CD14-positive monocyte (primary cell): Measurements from ENCODE around the gene TMEM60. TPM values are rescaled to one million over a fixed set of nuclear protein-coding genes. Genes with fewer than 3 reads are reported as not detected.
A peak's percentile ranks its signal among the peaks of the same experiment; 100 is the strongest.

Experiments used
- DNase-seq, 3 donors: peaks; one replicate each; pipeline ENCODE4 v3.0.0-alpha.2; 2011 to 2022
- H2AFZ ChIP-seq: 2 replicates; pipeline ENCODE4 v1.6.0; 2012; ENCODE audit warnings: mild to moderate bottlenecking, low read depth, low read length, inconsistent platforms; ENCODE audit not compliant: insufficient read depth, poor library complexity, severe bottlenecking
- H3K27ac ChIP-seq, 2 donors: 1 replicate in 1 of 2; 2 replicates in 1 of 2; pipeline ENCODE4 v1.5.1; 2012 to 2013; ENCODE audit warnings: low read length in 2 of 2, control low read depth in 1 of 2, inconsistent platforms in 1 of 2, low read depth in 1 of 2, mild to moderate bottlenecking in 1 of 2
- H3K27me3 ChIP-seq, 2 donors: one replicate each; pipeline versions ENCODE4 v1.6.0 to v1.6.1; 2011 to 2013; ENCODE audit warnings: low read length in 2 of 2; ENCODE audit not compliant: control insufficient read depth in 2 of 2, insufficient read depth in 2 of 2
- H3K36me3 ChIP-seq, 2 donors: replicated peaks in 1 of 2; 1 replicate in 1 of 2; 2 replicates in 1 of 2; pipeline versions ENCODE4 v1.5.1 to v1.6.1; 2012 to 2013; ENCODE audit warnings: low read length in 2 of 2, control low read depth in 1 of 2, inconsistent platforms in 1 of 2, mild to moderate bottlenecking in 1 of 2; ENCODE audit not compliant: insufficient read depth in 2 of 2, control insufficient read depth in 1 of 2
- H3K4me1 ChIP-seq, 2 donors: 1 replicate in 1 of 2; 2 replicates in 1 of 2; pipeline versions ENCODE4 v1.5.1 to v1.6.1; 2012 to 2013; ENCODE audit warnings: low read length in 2 of 2, control low read depth in 1 of 2, inconsistent platforms in 1 of 2, mild to moderate bottlenecking in 1 of 2, moderate library complexity in 1 of 2; ENCODE audit not compliant: insufficient read depth in 2 of 2, control insufficient read depth in 1 of 2
- H3K4me2 ChIP-seq: replicated peaks from 2 replicates; pipeline ENCODE3; 2012; ENCODE audit warnings: low read length, moderate library complexity, mild to moderate bottlenecking; ENCODE audit not compliant: poor library complexity, severe bottlenecking; ENCODE audit errors: extremely low read depth
- H3K4me3 ChIP-seq, 3 experiments: fragments of 200-600 bp in 1 of 3; sonication (generic) in 1 of 3; replicated peaks in 1 of 3; 1 replicate in 2 of 3; 2 replicates in 1 of 3; pipeline ENCODE4 v1.5.1; 2011 to 2013; ENCODE audit warnings: low read length in 3 of 3, mild to moderate bottlenecking in 3 of 3, control low read depth in 2 of 3, low read depth in 2 of 3, inconsistent platforms in 1 of 3, moderate library complexity in 1 of 3
- H3K79me2 ChIP-seq: 2 replicates; pipeline ENCODE4 v1.6.0; 2012; ENCODE audit warnings: mild to moderate bottlenecking, control low read depth, inconsistent platforms, low read length, moderate library complexity; ENCODE audit not compliant: insufficient read depth
- H3K9ac ChIP-seq: 2 replicates; pipeline ENCODE4 v1.6.0; 2017; ENCODE audit warnings: low read length, mild to moderate bottlenecking; ENCODE audit not compliant: insufficient read depth, poor library complexity, severe bottlenecking
- H3K9me3 ChIP-seq, 2 donors: replicated peaks in 1 of 2; 1 replicate in 1 of 2; 2 replicates in 1 of 2; pipeline versions ENCODE4 v1.5.1 to v1.6.1; 2012 to 2013; ENCODE audit warnings: low read length in 2 of 2, control low read depth in 1 of 2; ENCODE audit not compliant: control insufficient read depth in 1 of 2, insufficient read depth in 1 of 2
- H4K20me1 ChIP-seq: 2 replicates; pipeline ENCODE4 v1.6.0; 2012; ENCODE audit warnings: mild to moderate bottlenecking, low read length, control low read depth, moderate library complexity; ENCODE audit not compliant: insufficient read depth
- H3K27ac Mint-ChIP-seq, 7 donors: one replicate each; pipeline ENCODE4 v1.8.0; 2020; ENCODE audit warnings: mild to moderate bottlenecking in 7 of 7, mixed read lengths in 7 of 7, moderate library complexity in 6 of 7, inconsistent platforms in 2 of 7
- H3K27me3 Mint-ChIP-seq, 3 donors: one replicate each; pipeline ENCODE4 v1.8.0; 2021 to 2022; ENCODE audit warnings: low read depth in 3 of 3, mild to moderate bottlenecking in 3 of 3, mixed read lengths in 3 of 3, moderate library complexity in 3 of 3, inconsistent platforms in 1 of 3
- H3K36me3 Mint-ChIP-seq, 2 donors: one replicate each; pipeline ENCODE4 v1.8.0; 2020; ENCODE audit warnings: mixed read lengths in 2 of 2, inconsistent platforms in 1 of 2, mild to moderate bottlenecking in 1 of 2
- H3K4me1 Mint-ChIP-seq: one replicate; pipeline ENCODE4 v1.8.0; 2020; ENCODE audit warnings: mild to moderate bottlenecking, mixed read lengths
- H3K4me3 Mint-ChIP-seq, 2 donors: one replicate each; pipeline ENCODE4 v1.8.0; 2020; ENCODE audit warnings: mild to moderate bottlenecking in 2 of 2, mixed read lengths in 2 of 2, moderate library complexity in 1 of 2
- H3K9me3 Mint-ChIP-seq, 7 donors: one replicate each; pipeline ENCODE4 v1.8.0; 2020 to 2022; ENCODE audit warnings: mixed read lengths in 7 of 7, mild to moderate bottlenecking in 6 of 7, moderate library complexity in 6 of 7, inconsistent platforms in 2 of 7
- CTCF ChIP-seq: fragments of 200-600 bp; IDR thresholded peaks from one replicate; pipeline ENCODE4 v1.8.0; 2022; ENCODE audit warnings: antibody characterized with exemption, mild to moderate bottlenecking
- WGBS: methylation state at CpG from one replicate; pipeline ENCODE4 v1.1.5; 2013; ENCODE audit warnings: missing lambda C conversion rate; ENCODE audit not compliant: insufficient coverage; 5-methylcytosine and 5-hydroxymethylcytosine counted together
- intact Hi-C, 2 donors: fragments of 100-400 bp; cut with micrococcal nuclease; formaldehyde crosslinking; loops; one replicate each; pipeline versions ENCODE4 v1.15.0 to v1.15.1; 2023
- polyA minus RNA-seq: library from RNA; depleted of rRNA, polyadenylated mRNA; stranded (reverse); fragments of >200 nt; gene quantifications from 2 replicates; pipeline ENCODE4 v1.2.3, GENCODE V29; 2012
- polyA plus RNA-seq, 3 donors: library from polyadenylated mRNA; depleted of rRNA in 1 of 3; unstranded in 2 of 3; stranded (reverse) in 1 of 3; fragments of 300-500 nt in 2 of 3; fragments of >200 nt in 1 of 3; fragmentation: Illumina TruSeq in 2 of 3; gene quantifications; 1 replicate in 2 of 3; 2 replicates in 1 of 3; pipeline ENCODE4 v1.2.3, GENCODE V29; 2012 to 2021
- total RNA-seq, 12 experiments: library from RNA in 1 of 12; stranded (reverse) in 1 of 12; fragments of 120-200 nt in 1 of 12; gene quantifications; one replicate each; pipeline ENCODE4 v1.2.4 and lab custom pipeline; 2013 to 2026; ENCODE audit warnings: mixed read lengths in 6 of 12, inconsistent platforms in 1 of 12

TMEM60 gene
- 26.8 TPM for total RNA-seq (2013)
- polyA plus RNA-seq: 10 to 100 TPM in 2 of 3 donors, 1 to 10 TPM in 1; 5.5 to 27.6 (median 25.6) TPM
- polyA minus RNA-seq: 4.6 and 7.3 TPM in 2 replicates
- total RNA-seq (lab: John Stamatoyannopoulos, UW): 5.4 to 14.0 (median 7.7) reads per million in 11 experiments

- H3K4me2 ChIP-seq: peak within 1 kb of the TSS; percentile 86
- Mint-ChIP-seq H3K27ac (peak within 1 kb of the TSS; percentile 89 to 98 (median 95)), H3K4me3 (peak within 1 kb of the TSS; percentile 97 to 98), H3K9me3 (peaks cover 0 to 3% (median 0%) of the 10 kb centered on the region in 7 donors), H3K27me3 (no peaks in the 10 kb centered on the region), H3K36me3 (peaks cover 6 to 19% of the 10 kb centered on the region in 2 donors), H3K4me1 (peaks cover 66% of the 10 kb centered on the region)
- H2AFZ ChIP-seq: peak within 1 kb of the TSS; percentile 97
- intact Hi-C loops: loop anchor here in 1 of 2 donors (5.0 kb wide), 1 partner anchor 101 kb away; the partner anchor contains the start of gene RSBN1L
- peak; percentile 32 for TF ChIP-seq CTCF
- peak; percentile 97 to 99 (median 97) for DNase-seq
- peaks cover 0 to 5% of the 10 kb centered on the region in 2 donors for H3K36me3 ChIP-seq
- peaks cover 98% of the 10 kb centered on the region for H3K79me2 ChIP-seq
- peaks cover 33% of the 10 kb centered on the region for H4K20me1 ChIP-seq
- no peaks in the 10 kb centered on the region for H3K27me3 ChIP-seq
- WGBS: under 1% methylated on average over 53 of the region's 61 CpGs
- H3K9ac ChIP-seq: peak within 1 kb of the TSS; percentile 84
- peaks cover 36 to 59% of the 10 kb centered on the region in 2 donors for H3K4me1 ChIP-seq
- peak within 1 kb of the TSS; percentile 88 to 92 for H3K27ac ChIP-seq
- no peaks in the 10 kb centered on the region for H3K9me3 ChIP-seq
- H3K4me3 ChIP-seq: peak within 1 kb of the TSS; percentile 84 to 97 (median 91)
Measured at GRCh38 chr7:77798394-77799077, at the start of gene TMEM60, which contains the start of gene PHTF2. Gene TMEM60 (minus strand): TSS chr7:77798434. CDS start chr7:77794373, 4,061 bp downstream. Gene PHTF2 (plus strand): TSS chr7:77798773.

GRCh38 chr7:77846317-77847092 lies 48.3 kb upstream of the TMEM60 start:
- no peak for DNase-seq
- Mint-ChIP-seq H3K4me1 (peaks cover 23% of the 10 kb centered on the region), H3K9me3 (peaks cover 0 to 3% (median 0%) of the 10 kb centered on the region in 7 donors), H3K4me3 (no peak overlapping the region), H3K27me3 (no peaks in the 10 kb centered on the region), H3K36me3 (peaks cover 19 to 20% of the 10 kb centered on the region in 2 donors), H3K27ac (peak overlapping the region in 2 of 7 donors; percentile 6 to 26)
- H3K4me1 ChIP-seq: peaks cover 0 to 3% of the 10 kb centered on the region in 2 donors
- no peak overlapping the region for H3K4me2 ChIP-seq
- WGBS: 44% methylated on average over 4 of the region's 8 CpGs
- H2AFZ ChIP-seq: no peak overlapping the region
- intact Hi-C loops: no loop called here
- no peak overlapping the region for H3K9ac ChIP-seq
- H3K9me3 ChIP-seq: no peaks in the 10 kb centered on the region
- H3K79me2 ChIP-seq: peaks cover 10% of the 10 kb centered on the region
- no peak overlapping the region for H3K4me3 ChIP-seq
- no peaks in the 10 kb centered on the region for H4K20me1 ChIP-seq
- TF ChIP-seq CTCF: no peak
- H3K36me3 ChIP-seq: peaks cover 0 to 4% of the 10 kb centered on the region in 2 donors
- no peaks in the 10 kb centered on the region for H3K27me3 ChIP-seq
- H3K27ac ChIP-seq: no peak overlapping the region
